ENCODE results near the gene MACF1.

The MACF1 gene

DNA sequence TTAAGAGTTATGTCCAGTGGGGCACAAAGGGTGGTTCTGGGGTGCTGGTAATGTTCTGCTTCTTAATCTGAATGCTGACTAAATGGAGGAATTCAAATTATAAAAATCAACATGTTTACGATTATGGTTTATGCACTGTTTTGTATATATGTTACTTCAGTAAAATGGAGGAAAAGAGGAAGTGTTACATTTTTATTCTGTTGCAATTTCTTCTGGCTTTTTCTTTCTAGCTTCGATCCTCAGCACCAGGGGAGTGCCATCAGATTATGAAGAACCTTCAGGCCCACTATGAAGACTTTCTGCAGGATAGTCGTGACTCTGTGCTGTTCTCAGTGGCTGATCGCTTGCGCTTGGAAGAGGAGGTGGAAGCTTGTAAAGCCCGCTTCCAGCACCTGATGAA lies 105.5 kb downstream of the MACF1 start:
- DNase-seq = no peak

DNA sequence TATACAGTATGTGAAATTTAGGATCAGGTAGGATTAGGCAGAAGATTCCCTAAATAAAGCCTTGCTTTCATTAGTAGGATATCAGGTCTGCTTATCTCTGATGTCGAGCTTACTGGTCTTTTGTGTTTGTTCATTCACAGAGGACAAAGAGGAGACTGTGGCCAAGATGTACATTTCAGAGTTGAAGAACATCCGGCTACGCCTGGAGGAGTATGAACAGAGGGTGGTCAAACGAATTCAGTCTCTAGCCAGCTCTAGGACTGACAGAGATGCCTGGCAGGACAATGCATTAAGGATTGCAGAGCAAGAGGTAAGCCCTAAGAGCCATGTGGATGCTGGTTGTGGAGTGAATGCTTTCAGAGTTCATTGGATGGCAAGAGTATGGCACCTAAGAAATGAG lies 106.2 kb downstream of the MACF1 start:
- no peak for DNase-seq

DNA sequence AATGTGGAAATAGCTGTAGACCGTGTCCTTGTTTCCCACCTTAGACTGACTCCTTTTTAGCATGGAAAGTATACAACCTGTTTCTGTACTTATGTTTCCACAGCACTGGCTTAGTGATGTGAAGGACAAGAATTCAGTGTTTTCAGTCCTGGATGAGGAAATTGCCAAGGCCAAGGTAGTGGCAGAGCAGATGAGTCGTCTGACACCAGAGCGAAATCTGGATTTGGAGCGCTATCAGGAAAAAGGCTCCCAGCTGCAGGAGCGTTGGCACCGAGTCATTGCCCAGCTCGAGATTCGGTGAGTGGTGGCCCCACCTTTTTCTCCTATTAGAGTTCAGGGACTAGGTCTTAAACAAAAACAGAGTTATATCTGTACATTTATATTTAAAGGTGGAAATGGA lies 112.6 kb downstream of the MACF1 start:
- no peak for DNase-seq

DNA sequence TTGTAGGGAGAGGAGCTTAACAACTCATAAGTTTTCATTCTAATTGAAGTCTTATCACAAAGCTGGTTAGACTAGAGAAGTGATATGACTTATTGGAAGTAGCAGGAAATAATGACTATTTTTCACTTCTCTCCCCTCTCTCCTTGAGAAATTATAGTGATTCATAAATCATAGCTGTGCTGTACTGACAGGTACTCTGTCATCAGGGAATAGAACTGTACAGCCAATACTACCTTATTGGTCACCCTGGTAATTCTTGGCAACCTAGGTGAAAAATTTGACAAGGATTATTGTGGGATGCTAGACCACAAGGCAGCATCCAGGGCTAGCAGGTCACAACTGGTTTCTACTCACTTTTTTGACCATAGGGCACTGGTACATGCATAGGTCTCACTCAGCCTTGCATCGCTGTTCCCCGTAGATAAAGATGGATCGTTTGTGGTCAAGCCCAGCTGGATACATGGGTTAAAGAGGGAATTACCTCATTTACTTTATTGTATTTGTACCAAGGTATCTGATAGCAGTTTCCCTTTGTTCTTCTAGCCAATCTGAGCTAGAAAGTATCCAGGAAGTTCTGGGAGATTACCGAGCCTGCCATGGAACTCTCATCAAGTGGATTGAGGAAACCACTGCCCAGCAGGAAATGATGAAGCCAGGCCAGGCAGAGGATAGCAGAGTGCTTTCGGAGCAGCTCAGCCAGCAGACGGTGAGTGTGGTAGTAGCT lies 113.6 kb downstream of the MACF1 start:
- no peak for DNase-seq

DNA sequence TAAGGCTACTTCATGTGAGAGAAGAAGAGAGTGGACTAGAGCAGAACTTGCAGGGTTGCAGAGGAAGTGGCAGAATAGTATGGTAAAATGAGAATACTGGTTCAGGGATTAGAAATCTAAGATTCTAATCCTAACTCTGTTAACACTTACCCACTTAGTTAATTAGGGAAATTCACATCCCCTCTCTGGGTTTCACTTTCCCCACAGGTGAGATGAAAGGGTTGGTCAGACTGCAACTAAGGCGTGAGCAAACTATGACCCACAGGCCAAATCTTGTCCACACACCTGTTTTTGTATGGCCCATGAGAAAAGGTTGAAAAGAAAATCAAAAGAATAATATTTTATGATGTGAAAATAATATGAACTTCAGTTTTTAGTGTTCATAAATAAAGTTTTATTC lies 117.5 kb downstream of the MACF1 start:
- DNase-seq = no peak

DNA sequence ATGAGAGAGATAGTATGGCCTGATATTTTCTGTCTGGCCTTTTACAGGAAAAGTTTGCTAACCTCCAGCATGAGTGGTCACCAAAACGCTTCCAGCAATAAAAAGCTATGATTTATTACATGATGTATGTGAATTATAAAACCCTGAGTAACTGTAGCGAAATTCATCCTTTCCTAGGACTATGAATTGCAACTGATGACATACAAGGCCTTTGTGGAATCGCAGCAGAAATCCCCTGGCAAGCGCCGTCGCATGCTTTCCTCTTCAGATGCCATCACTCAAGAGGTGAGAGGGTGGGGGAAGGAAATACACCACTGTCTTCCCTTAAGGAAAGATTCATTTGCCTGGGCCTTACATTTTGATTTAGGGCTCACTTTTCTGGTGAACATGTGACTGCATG lies 117.9 kb downstream of the MACF1 start:
- DNase-seq = no peak

DNA sequence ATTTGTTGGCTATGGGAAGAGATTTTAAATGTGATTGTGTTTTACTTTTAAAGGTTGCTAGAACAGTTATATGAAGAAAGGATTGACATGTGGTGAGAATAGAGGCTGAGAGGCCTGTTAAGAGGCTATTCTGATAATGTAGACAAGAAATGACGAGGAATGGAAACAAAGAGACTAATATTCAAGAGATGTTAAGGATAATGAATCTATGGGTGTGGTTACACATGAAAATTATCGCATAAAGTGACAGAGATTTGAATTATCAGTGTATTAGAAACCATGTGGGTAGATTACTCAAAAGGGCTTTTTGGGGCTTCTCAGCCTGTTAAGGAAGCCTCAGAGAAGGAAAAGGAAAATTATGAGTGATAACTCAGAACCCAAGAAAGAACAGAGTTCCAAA lies 120.4 kb downstream of the MACF1 start:
- no peak for DNase-seq

DNA sequence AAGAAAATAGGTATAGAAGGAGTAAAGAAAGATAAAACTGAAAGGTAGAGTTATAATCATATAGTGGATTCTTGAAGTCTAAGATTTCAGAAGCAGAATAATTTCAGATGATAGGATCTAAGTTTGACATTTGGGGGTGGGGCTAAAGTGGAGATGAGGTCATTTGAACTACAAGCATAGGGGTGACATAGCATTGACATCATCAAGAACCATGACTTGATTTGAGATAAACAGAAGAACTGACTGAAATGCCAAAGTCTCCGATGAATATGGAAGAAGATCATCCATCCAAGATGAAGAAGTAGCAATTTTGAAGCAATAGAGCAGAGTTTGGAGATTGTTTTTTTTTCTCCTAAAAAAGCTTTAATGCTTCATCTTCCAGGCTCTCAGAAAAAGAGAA lies 122.3 kb downstream of the MACF1 start:
- no peak for DNase-seq

DNA sequence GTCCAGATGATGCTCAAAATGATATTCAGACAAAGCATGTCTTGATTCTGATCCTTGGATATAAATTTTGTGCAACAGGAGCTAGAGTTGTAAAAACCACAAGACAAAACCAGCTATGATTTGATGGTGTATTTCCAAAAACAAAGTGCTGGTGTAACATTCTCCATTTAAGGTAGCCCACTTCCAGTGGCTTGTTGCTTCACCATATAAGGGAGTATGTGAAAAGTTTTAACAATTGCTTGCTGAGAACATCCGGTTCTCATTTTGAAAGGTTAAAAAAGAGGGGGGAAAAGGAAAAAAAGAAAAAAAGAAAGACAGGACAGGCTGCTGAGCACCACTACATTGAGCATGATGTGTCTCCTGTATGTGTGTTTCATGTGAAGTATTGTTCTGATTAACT lies 123.6 kb downstream of the MACF1 start:
- peak in 1 of 2 donors; percentile 39 for DNase-seq

DNA sequence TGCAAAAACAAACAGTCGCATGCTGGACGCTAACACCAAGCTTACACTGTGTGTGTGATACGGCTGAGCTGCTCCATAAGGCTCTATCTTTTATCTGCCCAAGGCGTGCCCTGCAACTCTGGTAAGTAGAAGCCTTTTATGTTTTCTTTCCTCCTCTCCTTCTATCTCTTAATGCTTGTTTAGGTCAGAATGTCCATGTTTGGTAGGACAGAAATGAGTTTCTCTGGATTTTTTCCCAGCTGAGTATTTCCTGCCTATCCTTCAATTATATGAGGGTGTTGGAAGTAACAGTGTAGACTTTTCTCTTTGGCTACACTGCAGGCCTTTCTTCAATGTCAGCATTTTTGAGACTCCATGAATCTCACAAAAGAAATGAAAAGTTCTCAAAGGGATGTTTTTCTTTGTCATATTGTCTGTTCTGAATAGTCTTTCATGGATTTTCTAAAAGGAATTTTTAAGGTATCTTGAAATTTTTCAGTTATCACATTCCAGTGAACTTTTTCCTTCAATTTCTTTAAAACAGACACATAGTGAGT lies 124.2 kb downstream of the MACF1 start:
- DNase-seq = no peak

DNA sequence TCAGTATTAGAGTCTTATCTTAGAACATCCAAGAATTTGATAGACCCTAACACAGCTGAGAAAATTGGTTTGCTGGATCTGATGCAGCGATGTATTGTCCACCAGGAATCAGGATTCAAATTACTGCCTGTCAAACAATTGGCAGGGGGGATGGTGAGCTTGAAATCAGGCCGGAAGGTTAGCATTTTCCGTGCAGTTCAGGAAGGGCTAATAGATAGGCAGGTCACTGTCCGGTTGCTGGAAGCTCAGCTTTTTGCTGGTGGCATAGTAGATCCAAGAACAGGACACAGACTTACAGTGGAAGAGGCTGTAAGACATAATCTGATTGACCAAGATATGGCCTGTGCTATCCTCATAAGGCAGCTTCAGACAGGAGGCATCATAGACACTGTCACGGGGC lies 127.2 kb downstream of the MACF1 start:
- DNase-seq = no peak

DNA sequence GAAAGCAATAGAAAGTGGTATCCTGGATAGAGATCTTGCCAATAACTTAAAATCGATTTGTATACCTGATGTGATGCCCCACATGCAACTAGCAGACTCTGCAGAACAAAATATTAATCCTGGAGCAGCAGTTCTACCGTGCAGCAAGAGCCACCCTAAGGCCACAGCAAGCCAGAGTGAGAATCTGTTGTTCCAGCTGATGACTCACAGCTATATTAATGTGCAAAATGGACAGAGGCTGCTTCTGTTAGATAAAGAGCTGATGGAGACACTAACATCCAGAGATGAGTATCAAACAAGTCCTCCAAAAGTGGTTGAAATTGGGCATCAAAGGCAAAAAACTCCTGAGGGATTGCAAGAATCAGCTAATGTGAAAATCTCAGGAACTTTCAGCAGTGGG lies 127.8 kb downstream of the MACF1 start:
- DNase-seq = no peak

DNA sequence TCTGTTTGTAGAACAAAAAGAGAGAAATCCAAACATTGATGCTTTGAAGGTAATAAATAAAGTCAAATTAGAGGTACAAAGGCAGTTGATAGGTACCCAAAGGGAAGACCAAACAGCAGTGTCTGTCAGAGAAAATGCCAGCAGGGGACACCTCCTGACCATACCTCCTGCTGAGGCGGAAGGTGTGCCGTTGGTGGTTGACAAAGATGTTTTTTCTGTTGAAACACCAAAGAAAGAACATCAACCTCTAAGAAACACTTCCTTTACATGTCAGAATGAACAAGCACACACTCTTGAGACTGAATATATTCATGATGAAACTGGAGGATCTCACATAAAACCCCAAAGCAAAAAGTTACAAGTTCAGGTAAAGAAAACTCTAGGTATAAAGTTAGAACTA lies 128.3 kb downstream of the MACF1 start:
- peak in 1 of 2 donors; percentile 7 for DNase-seq

DNA sequence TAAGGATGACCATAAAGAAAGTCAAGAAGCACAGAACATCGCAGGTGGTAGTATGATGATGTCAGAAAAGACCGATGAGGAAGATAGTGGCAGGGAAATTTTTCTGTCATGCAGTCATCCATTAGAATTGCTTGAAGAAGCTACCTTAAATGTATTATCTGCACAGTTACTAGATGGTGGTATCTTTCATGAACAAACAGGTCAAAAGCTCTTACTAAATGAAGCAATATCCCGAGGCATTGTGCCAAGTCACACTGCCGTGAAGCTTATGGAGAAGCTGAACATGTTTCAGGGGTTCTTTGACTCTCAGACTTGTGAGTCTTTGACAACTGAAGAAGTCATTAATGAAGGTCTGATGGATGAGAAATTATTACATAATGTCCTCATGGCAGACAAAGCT lies 128.8 kb downstream of the MACF1 start:
- DNase-seq = no peak

DNA sequence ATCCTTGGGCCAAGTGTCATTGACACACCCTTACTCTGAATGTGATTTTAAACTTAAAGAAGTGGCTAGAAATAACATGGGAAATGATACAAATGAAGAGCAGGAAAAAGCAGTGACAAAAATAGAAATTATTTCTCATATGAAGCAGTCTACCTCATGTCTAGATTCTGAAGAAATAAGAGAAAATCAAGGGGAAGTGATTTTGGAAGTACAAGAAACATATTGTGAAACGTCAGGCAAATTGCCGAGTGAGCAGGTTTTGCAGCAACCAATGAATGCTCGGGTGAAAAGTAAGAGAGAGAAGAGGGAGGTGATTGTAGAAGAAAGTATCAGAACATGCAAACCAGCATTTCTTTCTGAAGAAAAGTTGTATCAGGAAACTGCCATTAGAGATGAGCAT lies 130.7 kb downstream of the MACF1 start:
- no peak for DNase-seq

DNA sequence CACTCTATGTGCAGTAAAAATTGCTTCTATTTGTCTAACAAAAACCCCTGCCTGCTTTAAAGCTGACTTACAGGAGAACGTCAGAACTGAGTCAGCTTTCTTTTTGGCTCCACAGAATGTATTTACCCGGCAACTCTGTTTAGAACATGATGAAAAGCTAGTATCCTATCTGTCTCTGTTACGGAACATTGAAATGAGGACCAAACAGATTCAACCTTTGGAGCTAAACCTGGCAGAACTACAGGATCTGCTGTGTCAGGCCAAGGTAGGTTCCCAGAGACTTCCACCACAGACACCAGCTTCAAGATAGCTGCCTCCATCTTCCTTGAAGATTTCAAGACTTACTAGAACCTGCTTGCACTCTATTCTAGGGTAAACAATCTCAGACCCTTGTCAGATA lies 132.6 kb downstream of the MACF1 start:
- DNase-seq = no peak

DNA sequence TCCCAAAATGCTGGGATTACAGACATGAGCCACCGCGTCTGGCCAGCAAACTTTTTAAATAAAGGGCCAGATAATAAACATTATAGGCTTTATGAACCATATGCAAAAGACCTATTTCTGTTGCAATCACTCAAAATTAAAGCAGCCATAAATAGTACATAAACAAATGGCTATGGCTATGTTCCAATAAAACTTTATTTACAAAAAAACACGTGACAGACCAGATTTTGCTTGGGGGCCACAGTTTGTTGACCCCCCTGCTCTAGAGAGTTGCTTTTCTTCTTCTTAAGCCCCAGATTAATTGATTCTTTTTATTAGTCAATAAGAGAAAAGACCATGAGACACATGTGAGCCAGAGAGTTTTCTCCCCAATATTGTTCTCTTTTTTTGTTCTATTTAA lies 138.3 kb downstream of the MACF1 start:
- DNase-seq = no peak

DNA sequence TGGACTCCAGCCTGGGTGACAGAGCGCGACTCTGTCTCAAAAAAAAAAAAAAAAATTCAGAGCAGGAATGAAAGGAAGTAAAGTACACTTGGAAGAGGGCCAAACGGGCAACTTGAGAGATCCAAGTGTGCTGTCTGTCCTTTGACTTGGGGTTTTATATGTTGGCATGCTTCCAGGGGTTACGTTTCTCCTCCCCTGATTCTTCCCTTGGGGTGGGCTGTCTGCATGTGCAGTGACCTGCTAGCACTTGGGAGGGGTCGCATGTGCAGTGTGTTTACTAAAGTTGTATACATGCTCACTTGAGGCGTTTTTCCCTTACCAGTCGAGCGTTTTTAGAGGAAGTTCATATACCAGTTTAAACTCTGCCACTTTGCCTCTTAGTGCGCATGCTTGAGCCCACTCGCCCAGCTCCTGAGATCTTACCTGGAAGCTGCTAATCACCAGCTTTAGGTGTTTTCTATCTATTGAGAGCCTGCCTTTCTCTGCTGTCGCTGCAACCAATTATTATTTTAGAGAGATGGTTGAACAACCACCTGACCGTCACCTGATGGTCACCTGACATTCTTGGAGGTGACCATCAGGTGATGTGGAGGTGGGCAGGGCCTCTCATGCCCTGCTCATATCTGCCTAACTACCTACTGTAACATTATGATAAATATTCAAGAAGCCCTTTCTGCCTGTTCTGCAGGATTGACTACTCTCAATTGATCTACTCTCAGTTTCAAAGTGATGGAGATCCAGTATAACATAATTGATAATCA lies 140.1 kb downstream of the MACF1 start:
- DNase-seq = no peak

DNA sequence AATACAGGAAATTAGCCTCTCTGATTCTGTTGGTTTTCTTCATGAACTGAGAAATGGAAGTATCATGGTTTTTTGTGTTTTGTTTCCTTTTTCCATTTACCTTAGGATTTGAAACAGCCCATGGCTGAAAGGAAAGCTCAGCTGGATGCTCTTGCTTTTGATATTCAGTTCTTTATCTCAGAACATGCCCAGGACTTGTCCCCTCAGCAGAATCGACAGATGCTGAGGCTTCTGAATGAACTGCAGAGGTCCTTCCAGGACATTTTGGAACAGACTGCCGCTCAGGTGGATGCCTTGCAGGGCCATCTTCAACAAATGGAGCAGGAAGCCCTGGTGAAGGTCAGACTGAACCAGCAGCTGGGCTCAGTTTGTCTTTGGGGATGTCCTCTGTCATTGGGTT lies 142.4 kb downstream of the MACF1 start:
- DNase-seq = no peak

DNA sequence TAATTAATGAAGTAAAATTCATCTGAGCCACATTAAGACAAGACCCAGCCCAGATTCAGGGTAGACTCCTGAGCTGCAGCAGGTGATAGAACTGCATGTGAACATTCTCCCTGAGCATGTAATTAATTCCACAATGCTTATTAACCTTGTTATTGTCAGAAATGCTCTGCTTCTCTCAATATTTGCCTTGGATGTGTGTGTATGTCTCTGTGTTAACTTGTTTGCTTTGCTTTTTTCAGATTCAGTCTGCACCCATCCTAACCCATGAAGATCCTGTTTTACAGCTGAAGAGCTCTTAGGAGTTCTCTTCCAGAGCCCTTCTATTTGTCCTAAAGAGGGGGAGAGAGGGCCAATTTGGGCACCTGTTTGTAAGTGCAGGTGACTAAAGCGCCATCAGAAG lies 143.8 kb downstream of the MACF1 start:
- DNase-seq = no peak

DNA sequence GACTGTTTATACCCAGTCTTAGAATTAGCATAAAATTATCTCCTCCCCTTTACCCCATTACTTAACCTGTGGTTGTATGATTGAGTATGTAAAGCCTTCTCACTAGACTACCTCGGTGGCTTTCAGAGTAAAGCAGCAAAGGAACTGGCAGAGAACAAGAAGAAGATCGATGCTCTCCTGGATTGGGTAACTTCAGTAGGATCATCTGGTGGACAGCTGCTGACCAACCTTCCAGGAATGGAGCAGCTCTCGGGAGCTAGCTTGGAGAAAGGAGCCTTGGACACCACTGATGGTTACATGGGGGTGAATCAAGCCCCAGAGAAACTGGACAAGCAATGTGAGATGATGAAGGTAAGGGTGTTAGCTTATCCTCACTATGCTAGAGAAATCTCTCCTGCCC lies 148.4 kb downstream of the MACF1 start:
- DNase-seq = no peak

DNA sequence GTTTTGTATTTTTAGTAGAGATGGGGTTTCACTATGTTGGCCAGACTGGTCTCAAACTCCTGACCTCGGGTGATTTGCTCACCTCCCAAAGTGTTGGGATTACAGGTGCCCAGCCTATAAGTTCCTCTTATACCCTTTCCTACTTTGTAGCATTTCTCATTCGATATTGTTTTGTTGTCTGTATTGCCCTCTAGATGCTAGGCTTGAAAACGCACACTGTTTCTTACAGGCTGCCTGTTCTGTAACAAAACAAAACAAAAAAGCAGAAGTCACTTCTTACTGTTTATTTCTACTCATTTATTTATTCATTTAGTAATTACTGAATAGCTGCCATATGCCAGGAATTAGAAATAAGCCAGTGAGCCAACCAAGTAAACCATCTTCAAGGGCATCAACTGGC lies 150.1 kb downstream of the MACF1 start:
- no peak for DNase-seq

DNA sequence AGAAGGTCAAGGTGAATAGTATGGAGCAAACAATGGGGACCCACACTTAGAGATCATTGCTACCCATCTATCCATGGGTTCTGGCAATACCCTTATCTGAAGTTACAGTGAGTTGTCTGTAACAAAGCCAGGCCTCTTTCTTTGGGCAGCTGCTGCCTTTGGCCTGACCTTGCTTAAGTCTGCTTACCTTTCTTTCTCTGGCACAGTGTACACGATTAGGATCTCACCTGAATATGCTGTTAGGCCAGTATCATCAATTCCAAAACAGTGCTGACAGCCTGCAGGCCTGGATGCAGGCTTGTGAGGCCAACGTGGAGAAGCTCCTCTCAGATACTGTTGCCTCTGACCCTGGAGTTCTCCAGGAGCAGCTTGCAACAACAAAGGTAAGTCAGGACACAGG lies 154.0 kb downstream of the MACF1 start:
- DNase-seq = no peak

DNA sequence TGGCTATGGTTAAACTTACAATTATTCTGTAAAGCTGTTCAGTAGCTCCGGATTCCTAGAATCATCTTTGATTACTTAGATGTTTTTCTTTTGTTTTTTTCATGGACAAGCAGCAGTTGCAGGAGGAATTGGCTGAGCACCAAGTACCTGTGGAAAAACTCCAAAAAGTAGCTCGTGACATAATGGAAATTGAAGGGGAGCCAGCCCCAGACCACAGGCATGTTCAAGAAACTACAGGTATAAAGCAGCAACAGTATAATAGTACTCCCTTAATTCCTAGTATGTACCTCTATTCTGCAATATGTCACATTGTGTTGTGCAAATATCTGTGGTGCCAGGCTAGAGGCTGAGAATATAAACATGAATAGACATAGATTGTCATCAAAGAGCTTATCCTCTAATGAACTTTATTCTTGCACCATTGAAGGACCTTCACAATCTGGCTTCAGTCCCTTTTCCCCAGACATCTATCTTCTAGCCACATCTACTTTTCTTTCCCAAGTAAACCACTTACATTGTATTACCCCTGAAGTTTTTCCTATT lies 154.6 kb downstream of the MACF1 start:
- no peak for DNase-seq
